Sigmoid colon (tissue), 7 donors: ENCODE results near the gene OSTC. TPM values are rescaled to one million over a fixed set of nuclear protein-coding genes. Genes with fewer than 3 reads are reported as not detected.

Experiments
- DNase-seq: peaks from one replicate; pipeline ENCODE4 v3.0.0-alpha.2; 2019
- H3K27ac ChIP-seq, 4 donors: fragments of 200-600 bp; sonication (generic); one replicate each; pipeline ENCODE4 v1.5.1; 2016 to 2019; ENCODE audit warnings: mild to moderate bottlenecking in 1 of 4
- H3K27me3 ChIP-seq, 3 donors: fragments of 200-600 bp; sonication (generic); one replicate each; pipeline ENCODE4 v1.5.1; 2019; ENCODE audit warnings: mild to moderate bottlenecking in 1 of 3
- H3K36me3 ChIP-seq, 4 donors: fragments of 200-600 bp; sonication (generic); one replicate each; pipeline ENCODE4 v1.5.1; 2016 to 2019
- H3K4me1 ChIP-seq, 4 donors: fragments of 200-600 bp; sonication (generic); one replicate each; pipeline ENCODE4 v1.5.1; 2017 to 2019
- H3K4me3 ChIP-seq, 4 donors: fragments of 200-600 bp; sonication (generic); one replicate each; pipeline ENCODE4 v1.5.1; 2017 to 2019; ENCODE audit warnings: mild to moderate bottlenecking in 2 of 4, moderate library complexity in 1 of 4
- H3K9me3 ChIP-seq, 4 donors: fragments of 200-600 bp in 3 of 4; sonication (generic) in 3 of 4; one replicate each; pipeline versions ENCODE4 v1.5.1 to v1.6.1; 2013 to 2019
- EP300 ChIP-seq, 4 donors: sonication (generic); formaldehyde crosslinking; IDR thresholded peaks; one replicate each; pipeline ENCODE4 v1.6.1; 2017; ENCODE audit warnings: antibody characterized with exemption in 4 of 4
- POLR2A ChIP-seq, 2 donors: fragments of 450-650 bp; IDR thresholded peaks; one replicate each; pipeline ENCODE4 v1.6.1; 2016; ENCODE audit warnings: antibody characterized with exemption in 2 of 2, mild to moderate bottlenecking in 2 of 2, moderate library complexity in 2 of 2
- POLR2AphosphoS5 ChIP-seq, 4 donors: sonication (generic); formaldehyde crosslinking; IDR thresholded peaks; one replicate each; pipeline ENCODE4 v1.6.1; 2017; ENCODE audit warnings: antibody characterized with exemption in 4 of 4
- WGBS, 2 donors: extraction: QIAGEN DNeasy Blood & Tissue Kit; methylation state at CpG; one replicate each; pipeline ENCODE4 v1.1.7; 2013; 5-methylcytosine and 5-hydroxymethylcytosine counted together
- intact Hi-C: fragments of 100-400 bp; cut with DNase I; formaldehyde crosslinking; loops from one replicate; pipeline ENCODE4 v1.15.1; 2023
- polyA plus RNA-seq, 3 donors: library from polyadenylated mRNA; stranded (reverse); fragments of 200-250 nt; gene quantifications; one replicate each; pipeline ENCODE4 v1.2.3, GENCODE V29; 2013
- total RNA-seq, 4 donors: library from RNA; depleted of rRNA; stranded (reverse); fragments of >200 nt; gene quantifications; one replicate each; pipeline ENCODE4 v1.1.0, GENCODE V29; 2016
- TF ChIP-seq, protein P1 (sequence below), 4 experiments: fragments of 450-650 bp in 3 of 4; fragments of 200-600 bp in 1 of 4; IDR thresholded peaks; one replicate each; pipeline ENCODE4 v1.5.1; 2016 to 2019; ENCODE audit warnings: antibody characterized with exemption in 4 of 4, mild to moderate bottlenecking in 3 of 4, moderate library complexity in 2 of 4
- donor health status: healthy with polysubstance abuse.
- donor health status: Bipolar disorder and iron deficiency.
- donor health status: healthy.

OSTC gene
- total and polyA plus RNA-seq, 7 donors: 52.6 to 142 (median 79.8) TPM

DNA sequence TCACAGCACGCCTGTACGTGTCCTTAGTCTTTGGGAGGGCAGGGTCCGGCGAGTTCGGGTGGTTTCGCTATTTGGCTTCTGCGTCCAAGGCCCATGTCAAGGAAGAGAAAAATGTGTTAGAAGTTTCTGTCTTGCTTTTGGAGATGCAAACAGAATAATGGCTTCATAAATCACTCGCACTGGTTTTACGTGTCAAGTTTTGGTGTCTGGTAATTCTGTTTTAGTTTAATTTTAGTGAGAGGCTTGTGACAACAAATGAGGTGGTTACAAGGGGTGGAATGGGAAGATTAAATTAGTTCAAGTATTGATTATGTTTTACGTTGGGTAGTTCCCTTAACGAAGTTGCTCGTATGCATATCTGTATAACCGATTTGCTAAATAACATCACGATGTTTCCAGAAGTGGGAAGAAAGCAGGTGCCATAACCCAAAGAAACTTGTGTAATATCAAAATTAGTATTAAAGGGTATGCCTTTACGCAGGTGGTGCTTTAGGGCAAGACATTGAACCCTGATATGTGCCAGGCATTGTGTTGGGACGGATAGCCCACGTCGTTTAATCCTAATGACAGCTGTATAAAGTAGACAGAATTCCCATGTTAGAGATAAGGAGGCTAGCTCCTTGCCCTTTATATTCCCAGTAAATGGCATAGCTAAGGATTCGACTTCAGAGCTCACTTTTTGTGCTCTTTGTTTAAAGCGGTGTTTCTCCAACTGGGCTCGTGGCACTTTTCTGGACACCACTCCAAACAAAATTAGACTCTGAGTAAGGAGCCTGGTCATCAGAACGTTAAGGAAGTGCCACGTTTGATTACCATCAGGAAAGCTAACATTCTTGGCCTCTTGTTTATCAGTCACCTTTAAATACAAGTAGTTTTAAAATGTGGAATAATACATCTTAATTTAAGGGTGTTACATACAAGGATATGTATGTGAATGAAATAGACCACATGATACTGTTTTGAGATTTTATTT, 29.2 kb upstream of the OSTC start:
- Histone ChIP-seq H3K4me3 (peak overlapping the region; percentile 62 to 83 (median 70)), H3K27ac (peak overlapping the region; percentile 80 to 90 (median 86)), H3K4me1 (peaks cover 0 to 33% (median 17%) of the 10 kb centered on the region in 4 donors), H3K9me3 (no peaks in the 10 kb centered on the region), H3K36me3 (peaks cover 3 to 47% (median 39%) of the 10 kb centered on the region in 4 donors), H3K27me3 (no peaks in the 10 kb centered on the region)
- DNase-seq: no peak
- 3 to 11% methylated on average over 23 of the region's 23 CpGs for WGBS, 2 donors
- intact Hi-C loops: loop anchor here (2.0 to 10.0 kb wide), 4 partner anchors 30 to 1574 kb away; partner anchors contain the start of genes ELOVL6, GAR1, OSTC and SEC24B
- TF ChIP-seq, protein P1, sequence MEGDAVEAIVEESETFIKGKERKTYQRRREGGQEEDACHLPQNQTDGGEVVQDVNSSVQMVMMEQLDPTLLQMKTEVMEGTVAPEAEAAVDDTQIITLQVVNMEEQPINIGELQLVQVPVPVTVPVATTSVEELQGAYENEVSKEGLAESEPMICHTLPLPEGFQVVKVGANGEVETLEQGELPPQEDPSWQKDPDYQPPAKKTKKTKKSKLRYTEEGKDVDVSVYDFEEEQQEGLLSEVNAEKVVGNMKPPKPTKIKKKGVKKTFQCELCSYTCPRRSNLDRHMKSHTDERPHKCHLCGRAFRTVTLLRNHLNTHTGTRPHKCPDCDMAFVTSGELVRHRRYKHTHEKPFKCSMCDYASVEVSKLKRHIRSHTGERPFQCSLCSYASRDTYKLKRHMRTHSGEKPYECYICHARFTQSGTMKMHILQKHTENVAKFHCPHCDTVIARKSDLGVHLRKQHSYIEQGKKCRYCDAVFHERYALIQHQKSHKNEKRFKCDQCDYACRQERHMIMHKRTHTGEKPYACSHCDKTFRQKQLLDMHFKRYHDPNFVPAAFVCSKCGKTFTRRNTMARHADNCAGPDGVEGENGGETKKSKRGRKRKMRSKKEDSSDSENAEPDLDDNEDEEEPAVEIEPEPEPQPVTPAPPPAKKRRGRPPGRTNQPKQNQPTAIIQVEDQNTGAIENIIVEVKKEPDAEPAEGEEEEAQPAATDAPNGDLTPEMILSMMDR (IDR thresholded peaks at IDR 0.05): no peak
- TF ChIP-seq POLR2AphosphoS5 (IDR thresholded peaks at IDR 0.05): no peak
- no peak for TF ChIP-seq EP300 (IDR thresholded peaks at IDR 0.05)
- no peak for TF ChIP-seq POLR2A (IDR thresholded peaks at IDR 0.05)

DNA sequence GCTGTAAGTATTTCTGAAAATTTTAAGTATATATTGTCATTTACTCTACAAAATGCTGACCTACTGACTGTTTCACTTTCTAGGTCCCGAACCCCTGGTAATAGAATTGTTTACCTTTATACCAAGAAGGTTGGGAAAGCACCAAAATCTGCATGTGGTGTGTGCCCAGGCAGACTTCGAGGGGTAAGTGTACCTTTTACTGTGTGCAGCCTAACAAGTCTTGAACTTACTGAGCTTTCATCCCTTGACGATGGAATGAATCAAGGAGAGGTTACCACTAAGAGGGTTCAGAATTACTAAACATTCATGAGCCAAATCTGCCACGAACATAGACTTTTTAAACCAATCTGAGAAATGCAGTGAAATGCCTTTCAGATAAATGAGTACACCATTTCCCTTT, 28.4 kb upstream of the OSTC start:
- no peak overlapping the region for H3K4me3 ChIP-seq
- no peak for DNase-seq
- H3K9me3 ChIP-seq: no peaks in the 10 kb centered on the region
- H3K27me3 ChIP-seq: no peaks in the 10 kb centered on the region
- peak overlapping the region in 2 of 4 donors; percentile 89 to 90 for H3K27ac ChIP-seq
- TF ChIP-seq EP300 (IDR thresholded peaks at IDR 0.05) (no peak), POLR2A (IDR thresholded peaks at IDR 0.05) (no peak), POLR2AphosphoS5 (IDR thresholded peaks at IDR 0.05) (no peak)
- TF ChIP-seq, protein P1 (IDR thresholded peaks at IDR 0.05): no peak
- 71 to 79% methylated on average over 4 of the region's 4 CpGs for WGBS, 2 donors
- intact Hi-C loops: loop anchor here (10.0 kb wide), 3 partner anchors 813 to 1573 kb away; partner anchors contain the start of genes ELOVL6, GAR1 and SEC24B
- H3K36me3 ChIP-seq: peaks cover 3 to 55% (median 42%) of the 10 kb centered on the region in 4 donors
- H3K4me1 ChIP-seq: peaks cover 0 to 33% (median 17%) of the 10 kb centered on the region in 4 donors

DNA sequence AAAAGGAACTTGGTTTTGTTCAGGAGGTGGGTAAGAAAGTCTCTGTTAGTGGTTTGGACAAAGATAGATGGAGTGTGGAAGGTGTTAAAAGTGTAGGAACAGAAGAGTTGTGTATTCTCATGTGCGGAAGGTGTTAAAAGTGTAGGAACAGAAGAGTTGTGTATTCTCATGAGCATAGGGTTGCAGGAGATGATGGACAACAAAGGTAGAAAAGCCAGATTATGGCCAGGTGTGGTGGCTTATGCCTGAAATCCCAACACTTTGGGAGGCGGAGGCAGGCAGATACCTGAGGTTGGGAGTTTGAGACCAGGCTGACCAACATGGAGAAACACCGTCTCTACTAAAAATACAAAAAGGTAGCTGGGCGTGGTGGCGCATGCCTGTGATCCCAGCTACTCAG, 27.6 kb upstream of the OSTC start:
- WGBS, 2 donors: 89 to 94% methylated on average over 5 of the region's 5 CpGs
- no peak overlapping the region for H3K4me3 ChIP-seq
- H3K36me3 ChIP-seq: peaks cover 3 to 63% (median 42%) of the 10 kb centered on the region in 4 donors
- intact Hi-C loops: loop anchor here (10.0 kb wide), 3 partner anchors 812 to 1572 kb away; partner anchors contain the start of genes ELOVL6, GAR1 and SEC24B
- H3K27me3 ChIP-seq: no peaks in the 10 kb centered on the region
- peaks cover 0 to 33% (median 17%) of the 10 kb centered on the region in 4 donors for H3K4me1 ChIP-seq
- no peaks in the 10 kb centered on the region for H3K9me3 ChIP-seq
- H3K27ac ChIP-seq: no peak overlapping the region
- DNase-seq: no peak
- no peak for TF ChIP-seq POLR2AphosphoS5 (IDR thresholded peaks at IDR 0.05)
- no peak for TF ChIP-seq POLR2A (IDR thresholded peaks at IDR 0.05)
- TF ChIP-seq, protein P1 (IDR thresholded peaks at IDR 0.05): no peak

DNA sequence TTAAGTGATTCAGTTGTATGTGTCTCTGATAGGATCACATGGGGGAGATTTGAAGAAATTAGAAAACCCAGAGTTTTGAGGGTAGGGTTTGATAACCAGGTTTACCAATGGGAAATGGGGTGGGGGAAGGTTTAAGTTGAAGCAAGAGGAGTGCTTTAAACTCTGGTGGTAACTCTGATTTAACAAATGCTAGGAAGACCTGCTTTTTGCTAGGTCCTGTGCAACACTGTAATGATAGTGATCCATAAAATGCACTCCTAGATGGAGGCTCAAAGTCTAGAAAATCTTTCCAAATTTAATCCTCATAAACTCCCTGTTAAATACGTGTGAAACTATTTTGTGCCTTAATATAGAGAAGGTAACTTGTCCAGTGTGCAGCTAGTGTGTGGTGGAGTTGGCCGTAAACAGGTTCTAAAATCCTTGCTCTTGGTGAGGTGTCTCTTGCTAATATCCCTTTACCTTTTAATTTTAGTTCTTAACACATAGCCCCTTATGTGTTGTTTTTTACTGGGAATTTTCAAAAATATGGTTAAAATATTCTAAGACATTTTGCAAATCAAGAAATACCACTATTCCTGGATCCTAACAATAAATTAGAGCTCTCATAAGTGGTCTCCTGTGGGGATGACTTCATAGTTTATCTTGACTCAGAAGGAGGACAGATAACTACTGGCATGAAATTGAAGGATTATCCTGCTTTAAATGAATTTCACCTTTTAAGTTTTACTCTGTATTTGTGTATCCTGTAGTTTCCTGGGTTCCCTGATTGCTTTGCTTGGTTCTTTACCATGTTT, 25.9 kb upstream of the OSTC start:
- H3K4me3 ChIP-seq: no peak overlapping the region
- 58 to 78% methylated on average over 2 of the region's 2 CpGs for whole genome bisulfite sequencing, 2 donors
- H3K27ac ChIP-seq: no peak overlapping the region
- TF ChIP-seq EP300 (IDR thresholded peaks at IDR 0.05): no peak
- no peak for TF ChIP-seq POLR2A (IDR thresholded peaks at IDR 0.05)
- no peak for TF ChIP-seq POLR2AphosphoS5 (IDR thresholded peaks at IDR 0.05)
- TF ChIP-seq, protein P1 (IDR thresholded peaks at IDR 0.05): no peak
- no peaks in the 10 kb centered on the region for H3K9me3 ChIP-seq
- intact Hi-C loops: loop anchor here (10.0 kb wide), 3 partner anchors 810 to 1570 kb away; partner anchors contain the start of genes ELOVL6, GAR1 and SEC24B
- peaks cover 0 to 30% (median 16%) of the 10 kb centered on the region in 4 donors for H3K4me1 ChIP-seq
- no peaks in the 10 kb centered on the region for H3K27me3 ChIP-seq
- H3K36me3 ChIP-seq: peaks cover 3 to 79% (median 43%) of the 10 kb centered on the region in 4 donors
- DNase-seq: no peak
